ENCODE measurements around the gene NRP2.

GRCh38 chr2:205740381-205740780, 58.1 kb downstream of the NRP2 start:
- TF ChIP-seq CTCF (IDR thresholded peaks at IDR 0.05) (no peak), EZH2phosphoT487 (IDR thresholded peaks at IDR 0.05) (no peak)
